Measurements from ENCODE around the gene DNA2. TPM values are rescaled to one million over a fixed set of nuclear protein-coding genes. Genes with fewer than 3 reads are reported as not detected.

Gene DNA2
- total and polyA plus RNA-seq, 2 donors from 2014 or later, result 2.2 to 3.6 TPM

DNA sequence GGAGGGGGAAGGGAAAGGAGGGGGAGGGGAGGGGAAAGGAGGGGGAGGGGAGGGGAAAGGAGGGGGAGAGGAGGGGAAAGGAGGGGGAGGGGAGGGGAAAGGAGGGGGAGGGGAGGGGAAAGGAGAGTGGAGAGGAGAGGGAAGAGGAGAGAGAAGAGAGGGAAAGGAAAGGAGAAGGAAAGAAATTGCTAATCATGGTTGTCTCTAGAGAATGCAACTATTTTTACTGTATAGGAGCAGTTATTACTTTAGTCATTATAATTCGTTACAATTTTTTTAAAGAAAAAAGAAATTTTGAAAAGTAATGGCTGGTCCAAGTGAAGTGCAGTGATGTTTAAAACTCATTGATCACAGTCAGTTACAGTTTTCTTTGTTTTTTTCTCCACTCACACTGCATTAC is 31.1 kb upstream of the DNA2 start:
- Histone ChIP-seq H3K9me3 (ENCODE audit: control insufficient read depth in 2 of 3, insufficient read depth in 1 of 3, low read length in 3 of 3) (no peaks in the 10 kb centered on the region), H3K27me3 (ENCODE audit: control insufficient read depth, insufficient read depth, low read length) (no peaks in the 10 kb centered on the region), H3K36me3 (ENCODE audit: control insufficient read depth in 2 of 3, insufficient read depth in 3 of 3, low read length in 3 of 3) (peaks cover 0 to 11% (median 6%) of the 10 kb centered on the region in 3 donors), H3K4me3 (ENCODE audit: low read length in 3 of 3) (no peak overlapping the region), H3K9ac (ENCODE audit: low read length in 3 of 3) (no peak overlapping the region), H3K4me1 (ENCODE audit: control insufficient read depth in 2 of 3, insufficient read depth in 2 of 3, low read depth in 1 of 3, low read length in 3 of 3) (no peaks in the 10 kb centered on the region), H3K27ac (ENCODE audit: low read depth in 2 of 2, low read length in 2 of 2) (no peak overlapping the region)
- no peak for DNase-seq
- TF ChIP-seq, protein P1, sequence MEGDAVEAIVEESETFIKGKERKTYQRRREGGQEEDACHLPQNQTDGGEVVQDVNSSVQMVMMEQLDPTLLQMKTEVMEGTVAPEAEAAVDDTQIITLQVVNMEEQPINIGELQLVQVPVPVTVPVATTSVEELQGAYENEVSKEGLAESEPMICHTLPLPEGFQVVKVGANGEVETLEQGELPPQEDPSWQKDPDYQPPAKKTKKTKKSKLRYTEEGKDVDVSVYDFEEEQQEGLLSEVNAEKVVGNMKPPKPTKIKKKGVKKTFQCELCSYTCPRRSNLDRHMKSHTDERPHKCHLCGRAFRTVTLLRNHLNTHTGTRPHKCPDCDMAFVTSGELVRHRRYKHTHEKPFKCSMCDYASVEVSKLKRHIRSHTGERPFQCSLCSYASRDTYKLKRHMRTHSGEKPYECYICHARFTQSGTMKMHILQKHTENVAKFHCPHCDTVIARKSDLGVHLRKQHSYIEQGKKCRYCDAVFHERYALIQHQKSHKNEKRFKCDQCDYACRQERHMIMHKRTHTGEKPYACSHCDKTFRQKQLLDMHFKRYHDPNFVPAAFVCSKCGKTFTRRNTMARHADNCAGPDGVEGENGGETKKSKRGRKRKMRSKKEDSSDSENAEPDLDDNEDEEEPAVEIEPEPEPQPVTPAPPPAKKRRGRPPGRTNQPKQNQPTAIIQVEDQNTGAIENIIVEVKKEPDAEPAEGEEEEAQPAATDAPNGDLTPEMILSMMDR (IDR thresholded peaks at IDR 0.05; ENCODE audit: borderline replicate concordance, extremely low read depth, insufficient read depth), result no peak
- FAIRE-seq, result no peak
- intact Hi-C loops (cut with DNase I), result no loop called here

DNA sequence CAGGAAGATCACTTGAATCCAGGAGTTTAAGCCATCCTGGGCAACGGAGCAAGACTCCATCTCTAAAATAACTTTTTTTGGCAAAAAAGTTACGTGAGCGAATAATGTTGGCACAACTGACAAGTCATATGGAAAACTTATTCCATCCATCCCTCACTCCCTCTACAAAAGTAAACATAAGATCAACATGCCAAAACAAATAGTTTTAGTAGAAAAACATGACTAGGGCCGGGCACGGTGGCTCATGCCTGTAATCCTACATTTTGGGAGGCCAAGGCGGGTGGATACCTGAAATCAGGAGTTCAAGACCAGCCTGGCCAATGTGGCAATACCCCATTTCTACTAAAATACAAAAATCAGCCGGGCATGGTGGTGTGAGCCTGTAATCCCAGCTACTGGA is 29.9 kb upstream of the DNA2 start:
- DNase-seq (no peak), FAIRE-seq (no peak)
- Histone ChIP-seq H3K4me1 (ENCODE audit: control insufficient read depth in 2 of 3, insufficient read depth in 2 of 3, low read depth in 1 of 3, low read length in 3 of 3) (no peaks in the 10 kb centered on the region), H3K27ac (ENCODE audit: low read depth in 2 of 2, low read length in 2 of 2) (no peak overlapping the region), H3K27me3 (ENCODE audit: control insufficient read depth, insufficient read depth, low read length) (no peaks in the 10 kb centered on the region), H3K9me3 (ENCODE audit: control insufficient read depth in 2 of 3, insufficient read depth in 1 of 3, low read length in 3 of 3) (no peaks in the 10 kb centered on the region), H3K4me3 (ENCODE audit: low read length in 3 of 3) (no peak overlapping the region), H3K9ac (ENCODE audit: low read length in 3 of 3) (no peak overlapping the region), H3K36me3 (ENCODE audit: control insufficient read depth in 2 of 3, insufficient read depth in 3 of 3, low read length in 3 of 3) (peaks cover 0 to 11% (median 9%) of the 10 kb centered on the region in 3 donors)
- TF ChIP-seq, protein P1 (IDR thresholded peaks at IDR 0.05; ENCODE audit: borderline replicate concordance, extremely low read depth, insufficient read depth), result no peak
- intact Hi-C loops (cut with DNase I), result no loop called here

DNA sequence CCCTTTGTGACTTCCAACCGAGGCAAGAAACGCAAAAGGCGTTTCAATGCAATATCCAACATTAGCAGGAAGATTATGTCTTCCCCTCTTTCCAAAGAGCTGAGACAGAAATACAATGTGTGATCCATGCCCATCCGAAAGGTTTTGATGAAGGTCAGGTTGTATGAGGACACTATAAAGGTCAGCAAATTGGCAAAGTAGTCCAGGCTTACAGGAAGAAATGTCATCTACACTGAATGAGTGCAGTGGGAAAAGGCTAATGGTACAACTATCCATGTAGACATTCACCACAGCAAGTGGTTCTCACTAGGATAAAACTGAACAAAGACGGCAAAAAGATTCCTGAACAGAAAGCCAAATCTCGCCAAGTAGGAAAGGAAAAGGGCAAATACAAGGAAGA is 27.8 kb upstream of the DNA2 start:
- H3K36me3 ChIP-seq (ENCODE audit: control insufficient read depth in 2 of 3, insufficient read depth in 3 of 3, low read length in 3 of 3), result peaks cover 0 to 15% (median 11%) of the 10 kb centered on the region in 3 donors

More for the DNA sequence above, 27.8 kb upstream of the DNA2 start:
- Histone ChIP-seq H3K9me3 (ENCODE audit: control insufficient read depth in 2 of 3, insufficient read depth in 1 of 3, low read length in 3 of 3) (no peaks in the 10 kb centered on the region), H3K27me3 (ENCODE audit: control insufficient read depth, insufficient read depth, low read length) (no peaks in the 10 kb centered on the region), H3K27ac (ENCODE audit: low read depth in 2 of 2, low read length in 2 of 2) (no peak overlapping the region), H3K4me1 (ENCODE audit: control insufficient read depth in 2 of 3, insufficient read depth in 2 of 3, low read depth in 1 of 3, low read length in 3 of 3) (no peaks in the 10 kb centered on the region), H3K4me3 (ENCODE audit: low read length in 3 of 3) (no peak overlapping the region), H3K9ac (ENCODE audit: low read length in 3 of 3) (no peak overlapping the region)
- TF ChIP-seq, protein P1 (IDR thresholded peaks at IDR 0.05; ENCODE audit: borderline replicate concordance, extremely low read depth, insufficient read depth), result no peak
- FAIRE-seq (no peak), DNase-seq (no peak)
- intact Hi-C loops (cut with DNase I), result no loop called here

All from kidney (tissue), 14 donors.